H1 (cell line): Measurements from ENCODE around the gene SYNJ2. TPM values are rescaled to one million over a fixed set of nuclear protein-coding genes. Genes with fewer than 3 reads are reported as not detected.

Experiments used
- CTCF ChIA-PET: fragments of 300-600 bp; sonication (Branson Sonifier 250); formaldehyde crosslinking; loops from one replicate; lab custom pipeline; 2021; ENCODE audit not compliant: partially characterized antibody; lab: Charles Lee
- POLR2A ChIA-PET: fragments of 300-600 bp; sonication (Branson Sonifier 250); formaldehyde crosslinking; loops from one replicate; lab custom pipeline; 2021; ENCODE audit warnings: inconsistent platforms; ENCODE audit not compliant: partially characterized antibody; lab: Charles Lee
- DNase-seq, 2 experiments: peaks; one replicate each; pipeline versions ENCODE4 v3.0.0 to v3.0.0-alpha.2; 2010 to 2022; ENCODE audit warnings: low spot score in 2 of 2, low read depth in 1 of 2, mixed read lengths in 1 of 2
- FAIRE-seq: peaks from 2 replicates; lab custom pipeline; 2011; peaks lifted over from hg19 to GRCh38; lab: Jason Lieb, UNC
- H2AFZ ChIP-seq: 2 replicates; pipeline ENCODE4 v1.8.1; 2012; ENCODE audit warnings: low read length, inconsistent platforms
- H2AK5ac ChIP-seq: 2 replicates; pipeline ENCODE4 v1.6.1; 2013; ENCODE audit warnings: low read depth, low read length
- H2BK120ac ChIP-seq: replicated peaks from 2 replicates; pipeline ENCODE3; 2013; ENCODE audit warnings: low read depth, low read length, inconsistent platforms
- H2BK12ac ChIP-seq: 2 replicates; pipeline ENCODE4 v1.6.1; 2013; ENCODE audit warnings: low read depth, low read length
- H2BK15ac ChIP-seq: 2 replicates; pipeline ENCODE4 v1.6.1; 2013; ENCODE audit warnings: low read length
- H2BK20ac ChIP-seq: 2 replicates; pipeline ENCODE4 v1.6.1; 2013; ENCODE audit warnings: low read length
- H2BK5ac ChIP-seq: 2 replicates; pipeline ENCODE4 v1.6.1; 2013; ENCODE audit warnings: low read depth, low read length
- H3K14ac ChIP-seq: 2 replicates; pipeline ENCODE4 v1.6.1; 2013; ENCODE audit warnings: inconsistent platforms; ENCODE audit not compliant: insufficient read length
- H3K18ac ChIP-seq: 2 replicates; pipeline ENCODE4 v1.6.1; 2013; ENCODE audit warnings: low read length; ENCODE audit errors: extremely low read depth
- H3K23ac ChIP-seq: 2 replicates; pipeline ENCODE4 v1.6.1; 2013; ENCODE audit warnings: inconsistent platforms; ENCODE audit not compliant: insufficient read length
- H3K23me2 ChIP-seq: 2 replicates; pipeline ENCODE4 v1.6.1; 2013; ENCODE audit warnings: low read depth, low read length
- H3K27ac ChIP-seq: 2 replicates; pipeline ENCODE4 v1.6.1; 2011; ENCODE audit warnings: low read depth, low read length, inconsistent platforms
- H3K27me3 ChIP-seq, 4 experiments: replicated peaks in 1 of 4; 1 replicate in 1 of 4; 2 replicates in 3 of 4; pipeline versions ENCODE4 v1.6.1 to v1.8.1; 2011 to 2013; ENCODE audit warnings: low read length in 3 of 4, mild to moderate bottlenecking in 3 of 4, inconsistent platforms in 2 of 4, mixed read lengths in 2 of 4, moderate library complexity in 1 of 4; ENCODE audit not compliant: control insufficient read depth in 3 of 4, insufficient read depth in 3 of 4; ENCODE audit errors: extremely low read depth in 1 of 4
- H3K36me3 ChIP-seq, 4 experiments: 2 replicates each; pipeline versions ENCODE4 v1.6.1 to v1.8.1; 2011 to 2013; ENCODE audit warnings: mild to moderate bottlenecking in 4 of 4, low read length in 3 of 4, moderate library complexity in 2 of 4, control low read depth in 1 of 4, inconsistent platforms in 1 of 4; ENCODE audit not compliant: insufficient read depth in 4 of 4, control insufficient read depth in 2 of 4
- H3K4ac ChIP-seq: replicated peaks from 2 replicates; pipeline ENCODE3; 2013; ENCODE audit warnings: low read length, low read depth, mixed read lengths, inconsistent platforms; ENCODE audit not compliant: insufficient read length
- H3K4me1 ChIP-seq, 4 experiments: replicated peaks in 1 of 4; 1 replicate in 1 of 4; 2 replicates in 3 of 4; pipeline versions ENCODE4 v1.6.1 to v1.8.1; 2011 to 2013; ENCODE audit warnings: low read length in 3 of 4, inconsistent platforms in 2 of 4, mixed read lengths in 1 of 4; ENCODE audit not compliant: insufficient read depth in 4 of 4, control insufficient read depth in 3 of 4
- H3K4me2 ChIP-seq, 2 experiments: 2 replicates each; pipeline versions ENCODE4 v1.6.1 to v1.8.1; 2011 to 2013; ENCODE audit warnings: low read depth in 2 of 2, low read length in 2 of 2, control low read depth in 1 of 2, inconsistent platforms in 1 of 2, mild to moderate bottlenecking in 1 of 2; ENCODE audit not compliant: insufficient read depth in 1 of 2
- H3K4me3 ChIP-seq, 4 experiments: fragments of 200-600, 300-600 bp in 1 of 4; sonication (generic), shearing (Covaris generic), sonication (Bioruptor Twin) in 1 of 4; 2 replicates each; pipeline versions ENCODE4 v1.5.1 to v1.8.1; 2011 to 2016; ENCODE audit warnings: low read length in 4 of 4, low read depth in 3 of 4, control low read depth in 2 of 4, inconsistent platforms in 2 of 4, mild to moderate bottlenecking in 2 of 4, mixed read lengths in 1 of 4, moderate library complexity in 1 of 4; ENCODE audit not compliant: insufficient read depth in 2 of 4; ENCODE audit errors: extremely low read depth in 1 of 4
- H3K56ac ChIP-seq: replicated peaks from 2 replicates; pipeline ENCODE3; 2013; ENCODE audit warnings: low read depth, mild to moderate bottlenecking, mixed read lengths, low read length, inconsistent platforms; ENCODE audit not compliant: insufficient read length
- H3K79me1 ChIP-seq: 2 replicates; pipeline ENCODE4 v1.6.1; 2013; ENCODE audit warnings: low read depth, low read length, control low read depth
- H3K79me2 ChIP-seq, 2 experiments: 2 replicates each; pipeline versions ENCODE4 v1.6.1 to v1.8.1; 2012 to 2013; ENCODE audit warnings: low read length in 2 of 2, mild to moderate bottlenecking in 2 of 2, inconsistent platforms in 1 of 2; ENCODE audit not compliant: insufficient read depth in 2 of 2, control insufficient read depth in 1 of 2
- H3K9ac ChIP-seq, 4 experiments: replicated peaks in 1 of 4; 1 replicate in 1 of 4; 2 replicates in 3 of 4; pipeline versions ENCODE4 v1.6.1 to v1.8.1; 2011 to 2013; ENCODE audit warnings: low read depth in 3 of 4, low read length in 3 of 4, control low read depth in 2 of 4, mild to moderate bottlenecking in 2 of 4, moderate library complexity in 2 of 4, inconsistent platforms in 1 of 4; ENCODE audit errors: extremely low read depth in 1 of 4
- H3K9me3 ChIP-seq, 2 experiments: 2 replicates each; pipeline versions ENCODE4 v1.6.1 to v1.8.1; 2012 to 2013; ENCODE audit warnings: mild to moderate bottlenecking in 2 of 2, moderate library complexity in 2 of 2, control low read depth in 1 of 2, inconsistent platforms in 1 of 2, low read depth in 1 of 2, low read length in 1 of 2, mixed read lengths in 1 of 2; ENCODE audit not compliant: insufficient read depth in 2 of 2
- H4K20me1 ChIP-seq, 2 experiments: replicated peaks in 1 of 2; 2 replicates each; pipeline versions ENCODE3 to v1.8.1; 2011 to 2013; ENCODE audit warnings: inconsistent platforms in 2 of 2, low read length in 2 of 2, mild to moderate bottlenecking in 1 of 2; ENCODE audit not compliant: insufficient read depth in 2 of 2, control insufficient read depth in 1 of 2
- H4K5ac ChIP-seq: 2 replicates; pipeline ENCODE4 v1.6.1; 2013; ENCODE audit warnings: low read length, low read depth, mixed read lengths, inconsistent platforms; ENCODE audit not compliant: insufficient read length
- H4K8ac ChIP-seq: 2 replicates; pipeline ENCODE4 v1.8.0; 2013; ENCODE audit warnings: mild to moderate bottlenecking, moderate library complexity, low read length, inconsistent platforms; ENCODE audit not compliant: insufficient read depth; ENCODE audit errors: extremely low read depth
- H4K91ac ChIP-seq: replicated peaks from 2 replicates; pipeline ENCODE3; 2013; ENCODE audit warnings: low read length, mixed read lengths, inconsistent platforms; ENCODE audit not compliant: insufficient read length
- CBX8 ChIP-seq: fragments of 300-800, 300-1000 bp; sonication (generic); IDR thresholded peaks from 2 replicates; pipeline ENCODE4 v1.7.1; 2016; ENCODE audit warnings: low read depth, low read length, borderline replicate concordance
- CEBPB ChIP-seq: IDR thresholded peaks from 2 replicates; pipeline ENCODE4 v1.6.1; 2012; ENCODE audit warnings: low read depth, low read length
- CTCF ChIP-seq, 3 experiments: IDR thresholded peaks; 1 replicate in 2 of 3; 2 replicates in 1 of 3; pipeline versions ENCODE4 v1.5.1 to v1.6.1; 2011; ENCODE audit warnings: low read length in 3 of 3, mild to moderate bottlenecking in 3 of 3, inconsistent platforms in 2 of 3, low read depth in 1 of 3, moderate library complexity in 1 of 3; ENCODE audit not compliant: insufficient read depth in 1 of 3; ENCODE audit errors: control extremely low read depth in 1 of 3
- GABPA ChIP-seq: IDR thresholded peaks from 2 replicates; pipeline ENCODE4 v1.6.1; 2011; ENCODE audit warnings: mild to moderate bottlenecking, low read length, moderate library complexity, borderline replicate concordance; ENCODE audit not compliant: insufficient read depth
- HDAC2 ChIP-seq, 2 experiments: fragments of 300-600 bp in 1 of 2; sonication (generic) in 1 of 2; IDR thresholded peaks; 2 replicates each; pipeline ENCODE4 v1.6.1; 2011 to 2012; ENCODE audit warnings: low read depth in 2 of 2, low read length in 2 of 2, mild to moderate bottlenecking in 2 of 2, moderate library complexity in 2 of 2, borderline replicate concordance in 1 of 2, inconsistent platforms in 1 of 2
- JUN ChIP-seq: IDR thresholded peaks from 2 replicates; pipeline ENCODE4 v1.6.1; 2011; ENCODE audit warnings: low read depth, mild to moderate bottlenecking, improper control_type of control experiment, low read length
- KDM5A ChIP-seq: fragments of 200-600 bp; IDR thresholded peaks from 2 replicates; pipeline ENCODE4 v1.7.1; 2012; ENCODE audit warnings: mild to moderate bottlenecking, low read length, inconsistent platforms, mixed read lengths
- MAX ChIP-seq: IDR thresholded peaks from 2 replicates; pipeline ENCODE4 v1.6.1; 2012; ENCODE audit warnings: inconsistent platforms
- RFX5 ChIP-seq: IDR thresholded peaks from 2 replicates; pipeline ENCODE4 v1.6.1; 2011; ENCODE audit warnings: low read depth, low read length, improper control_type of control experiment, borderline replicate concordance
- SRF ChIP-seq: IDR thresholded peaks from 2 replicates; pipeline ENCODE4 v1.6.1; 2011; ENCODE audit warnings: mild to moderate bottlenecking, low read depth, low read length, moderate library complexity
- TAF1 ChIP-seq: IDR thresholded peaks from 2 replicates; pipeline ENCODE4 v1.6.1; 2011; ENCODE audit warnings: mild to moderate bottlenecking, low read depth, low read length
- WGBS, 2 experiments: shearing (Covaris generic) in 1 of 2; methylation state at CpG; one replicate each; pipeline versions ENCODE4 v1.1.6 to v1.1.7; 2013 to 2015; ENCODE audit warnings: low lambda C conversion rate in 2 of 2, mixed read lengths in 2 of 2, inconsistent platforms in 1 of 2, low coverage in 1 of 2, missing lambda C conversion rate in 1 of 2; ENCODE audit not compliant: insufficient replicate concordance in 2 of 2, insufficient coverage in 1 of 2, insufficient read length in 1 of 2; ENCODE audit errors: extremely low coverage in 1 of 2, missing lambda C conversion rate in 1 of 2; 5-methylcytosine and 5-hydroxymethylcytosine counted together
- polyA plus RNA-seq, 7 experiments: library from polyadenylated mRNA; depleted of rRNA in 3 of 7; stranded (reverse) in 5 of 7; unstranded in 2 of 7; fragments of >200 nt in 5 of 7; fragments of 200-250 nt in 2 of 7; gene quantifications; 1 replicate in 5 of 7; 2 replicates in 1 of 7; 4 replicates in 1 of 7; pipeline versions ENCODE4 v1.2.1 to v1.2.3, GENCODE V29; 2011 to 2013; ENCODE audit warnings: missing spikeins in 2 of 7, mixed read lengths in 2 of 7
- total RNA-seq: library from RNA; stranded (reverse); fragmentation: NEBNext Ultra II Directional; extraction: Animal tissue kit (Norgen Biotek cat#: 25700); gene quantifications from 2 replicates; pipeline ENCODE4 v1.2.1, GENCODE V29; 2021

SYNJ2 gene
- total and polyA plus RNA-seq, 2 of the 8 experiments (the other 6 are each of a cell fraction or from before 2014, with no cell fraction given): 3.7 to 13.9 TPM

GRCh38 chr6:158021376-158021775, 39.7 kb downstream of the SYNJ2 start:
- H3K9ac ChIP-seq: no peak overlapping the region
- H3K23me2 ChIP-seq: no peaks in the 10 kb centered on the region
- H4K8ac ChIP-seq: no peak overlapping the region
- no peaks in the 10 kb centered on the region for H3K27me3 ChIP-seq
- H3K56ac ChIP-seq: no peak overlapping the region
- no peak overlapping the region for H3K23ac ChIP-seq
- no peak overlapping the region for H3K4me2 ChIP-seq
- H3K27ac ChIP-seq: no peak overlapping the region
- no peak overlapping the region for H3K18ac ChIP-seq
- peaks cover 0 to 5% (median under 1%) of the 10 kb centered on the region in 4 experiments; a peak in 2 of 7 replicates for H3K4me1 ChIP-seq
- H3K9me3 ChIP-seq: no peaks in the 10 kb centered on the region
- no peak overlapping the region for H2BK120ac ChIP-seq
- H2AFZ ChIP-seq: no peak overlapping the region
- TF ChIP-seq CEBPB (no peak), TAF1 (no peak), HDAC2 (IDR thresholded peaks at IDR 0.05; ENCODE audit: borderline replicate concordance in 1 of 2, low read depth in 2 of 2, low read length in 2 of 2) (no peak), CTCF (IDR thresholded peaks at IDR 0.05; ENCODE audit: control extremely low read depth in 1 of 3, insufficient read depth in 1 of 3, low read depth in 1 of 3, low read length in 3 of 3) (no peak), RFX5 (no peak), MAX (no peak), SRF (no peak), CBX8 (no peak), KDM5A (no peak), GABPA (no peak), JUN (no peak)
- no peak overlapping the region for H2AK5ac ChIP-seq
- no peak overlapping the region; the same call in 1 of the 2 replicates for H2BK15ac ChIP-seq
- H3K4ac ChIP-seq: no peak overlapping the region
- FAIRE-seq (no peak), DNase-seq (no peak)
- H4K20me1 ChIP-seq: no peaks in the 10 kb centered on the region
- no peak overlapping the region for H4K91ac ChIP-seq
- H2BK20ac ChIP-seq: no peak overlapping the region
- no peaks in the 10 kb centered on the region; the same call in 1 of the 2 replicates for H3K79me1 ChIP-seq
- H4K5ac ChIP-seq: no peak overlapping the region
- no peak overlapping the region for H2BK12ac ChIP-seq
- H2BK5ac ChIP-seq: peak overlapping the region; percentile 44; the same call in 1 of the 2 replicates
- no peak overlapping the region for H3K14ac ChIP-seq
- ChIA-PET CTCF (interaction anchor here (1.2 to 1.5 kb wide), 5 partner anchors 8 to 38 kb away, joined by 3 to 6 read pairs (median 3); no protein-coding TSS in a partner anchor), POLR2A (interaction anchor here (2.3 kb wide), 1 partner anchor 9 kb away, joined by 7 read pairs; no protein-coding TSS in a partner anchor)
- no peaks in the 10 kb centered on the region for H3K36me3 ChIP-seq
- no peaks in the 10 kb centered on the region for H3K79me2 ChIP-seq
- no peak overlapping the region for H3K4me3 ChIP-seq
- 93% methylated on average over 4 of the region's 4 CpGs; no CpG with 5 or more reads in 1 of the 2 experiments for WGBS, 2 experiments
